HG03469 (cell line): Measurements from ENCODE around the gene IL17RE.
A peak's percentile ranks its signal among the peaks of the same experiment; 100 is the strongest.
"Not testable (repeated sequence)": the region's sequence is repeated elsewhere in the genome, so short reads cannot be mapped to it uniquely, and the experiment has no call there.

Experiments
- ATAC-seq: cut with Tn5 transposase; IDR thresholded peaks from one replicate; pipeline ENCODE4 v1.9.1; 2021; ENCODE audit warnings: mild to moderate bottlenecking, moderate library complexity, moderate number of reproducible peaks; ENCODE audit not compliant: unreplicated experiment

The IL17RE gene

DNA sequence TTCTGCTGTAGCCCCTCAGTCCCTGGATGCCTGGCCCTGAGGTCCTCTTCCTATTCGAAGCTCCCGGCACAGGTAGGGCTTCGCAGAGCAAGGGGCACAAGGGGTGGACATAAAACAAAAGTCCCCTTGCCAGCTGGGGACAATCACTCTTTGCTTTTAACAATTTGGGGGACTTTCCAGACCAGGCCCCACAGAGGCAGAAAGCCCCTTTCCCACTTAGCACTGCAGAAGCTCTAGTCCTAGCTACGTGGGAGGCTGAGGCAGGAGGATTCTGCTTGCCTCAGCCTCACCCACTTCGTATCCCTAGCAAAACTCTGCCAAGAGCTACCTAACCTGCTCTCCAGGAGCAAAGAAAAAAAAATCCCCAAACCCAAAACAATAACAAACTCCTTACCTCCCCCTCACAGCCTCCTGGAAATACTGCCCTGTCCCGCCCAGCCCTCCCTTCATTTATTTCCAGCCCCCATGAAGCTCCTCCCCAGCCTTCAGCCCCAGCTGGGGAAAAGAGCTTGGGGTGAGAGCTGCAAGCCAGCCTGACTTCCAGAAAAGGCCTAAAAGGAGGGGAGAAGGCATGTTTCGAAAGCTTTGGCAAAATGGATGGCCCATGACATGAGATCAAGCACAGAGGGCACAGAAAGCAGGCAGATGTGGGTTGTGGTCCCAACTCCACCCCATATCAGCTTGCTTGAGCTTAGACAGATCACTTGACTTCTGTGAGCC, 22.7 kb upstream of the IL17RE start, which contains the start of gene CIDEC:
CIDEC (minus strand) TSS at position 424 of the 720 bp plus-strand sequence. CDS start 1,767 bp downstream, outside the sequence.
- no peak for ATAC-seq

DNA sequence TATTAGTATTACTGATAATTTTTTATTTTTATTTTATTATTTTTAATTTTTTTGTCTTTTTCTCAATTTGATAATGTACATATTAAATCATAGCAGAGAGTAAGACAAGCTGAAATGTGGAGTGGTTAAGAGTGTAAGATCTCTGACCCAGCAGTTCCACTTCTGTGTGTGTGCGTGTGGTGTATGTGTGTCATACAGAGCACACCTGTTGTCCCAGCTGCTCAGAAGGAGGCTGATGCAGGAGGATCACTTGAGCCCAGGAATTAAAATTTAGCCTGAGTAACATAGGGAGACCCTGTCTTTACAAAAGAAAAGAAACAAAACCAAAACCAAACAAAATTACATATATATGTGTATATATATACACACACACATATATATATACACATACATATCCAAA, 21.2 kb upstream of the IL17RE start:
- ATAC-seq, result no peak

DNA sequence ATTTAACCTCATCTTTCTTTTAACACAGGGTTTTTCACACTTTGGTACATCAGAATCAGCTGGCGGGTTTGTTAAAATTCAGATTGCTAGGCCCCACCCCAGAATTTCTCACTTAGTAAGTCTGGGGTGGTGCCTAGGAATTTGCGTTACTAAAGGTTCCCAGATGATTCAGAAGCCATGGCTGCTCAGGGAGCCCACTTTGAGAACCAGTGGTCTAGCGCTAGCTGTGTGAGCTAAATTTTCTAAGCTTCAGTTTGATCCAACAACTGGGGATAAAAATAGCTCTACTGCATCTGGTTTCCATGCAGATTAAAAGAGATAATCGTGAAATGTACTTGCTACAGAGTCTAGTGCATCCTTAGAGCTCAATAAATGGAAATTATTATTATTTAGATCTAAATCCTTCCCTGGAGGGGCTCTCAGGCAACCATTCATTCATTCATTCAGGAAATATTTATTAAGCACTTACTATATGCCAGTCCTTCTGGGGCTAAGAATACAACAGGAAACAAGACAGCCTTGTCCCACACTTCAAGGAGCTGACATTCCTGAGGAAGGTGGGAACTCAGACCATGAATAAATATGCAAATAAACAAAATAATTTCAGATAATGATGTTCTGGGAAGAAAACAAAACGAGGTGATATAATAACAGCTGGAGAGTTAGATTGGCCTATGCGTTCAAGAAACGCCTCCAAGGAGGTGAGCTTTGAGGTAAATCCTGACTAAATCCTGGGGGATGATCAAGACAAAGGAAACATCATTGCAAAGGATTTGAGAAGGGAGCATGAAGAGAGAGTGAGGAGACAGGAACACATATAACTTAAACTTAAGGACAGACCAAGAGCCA, 18.7 kb upstream of the IL17RE start:
- ATAC-seq, result no peak

DNA sequence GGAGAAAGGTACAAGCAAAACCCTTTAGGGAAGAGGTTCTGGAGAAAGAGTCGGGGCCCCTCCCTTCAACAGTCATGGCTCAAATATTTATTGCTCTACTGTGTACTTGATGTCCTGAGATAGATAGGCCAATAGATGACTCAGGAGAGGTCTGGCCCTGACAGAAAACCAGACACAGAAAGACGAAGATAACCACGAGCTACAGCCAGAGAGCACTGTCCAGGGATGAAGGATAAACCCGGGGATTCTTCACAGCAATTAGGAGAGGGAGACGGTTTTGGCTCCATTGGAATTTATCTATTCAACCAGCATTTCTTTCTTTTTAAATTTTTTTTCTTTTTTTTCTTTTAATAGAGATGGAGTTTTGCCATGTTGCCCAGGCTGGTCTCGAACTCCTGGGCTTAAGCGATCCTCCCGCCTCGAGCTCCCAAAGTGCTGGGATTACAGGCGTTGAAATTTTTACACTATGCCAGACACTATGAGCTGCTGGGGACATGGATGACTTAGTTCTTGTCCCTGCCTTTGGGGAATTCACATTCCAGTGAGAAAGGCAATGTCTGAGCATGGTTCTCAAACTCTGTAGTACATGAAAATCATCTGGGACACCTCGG, 18.0 kb upstream of the IL17RE start:
- no peak for ATAC-seq

DNA sequence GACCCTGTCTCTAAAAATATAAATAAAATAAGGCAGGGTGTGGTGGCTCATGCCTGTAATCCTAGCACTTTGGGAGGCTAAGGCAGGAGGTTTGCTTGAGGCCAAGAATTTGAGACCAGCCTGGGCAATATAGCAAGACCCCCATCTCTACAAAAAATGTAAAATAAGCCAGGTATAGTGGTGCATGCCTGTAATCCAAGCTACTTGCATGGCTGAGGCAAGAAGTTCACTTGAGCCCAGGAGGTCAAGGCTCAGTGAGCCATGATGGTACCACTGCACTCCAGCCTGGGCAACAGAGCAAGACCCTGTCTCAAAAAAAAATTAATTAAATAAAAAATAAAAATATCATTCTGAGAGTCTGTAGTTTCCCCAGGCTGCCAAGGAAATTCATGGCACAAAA, 16.3 kb upstream of the IL17RE start:
- no peak for ATAC-seq

DNA sequence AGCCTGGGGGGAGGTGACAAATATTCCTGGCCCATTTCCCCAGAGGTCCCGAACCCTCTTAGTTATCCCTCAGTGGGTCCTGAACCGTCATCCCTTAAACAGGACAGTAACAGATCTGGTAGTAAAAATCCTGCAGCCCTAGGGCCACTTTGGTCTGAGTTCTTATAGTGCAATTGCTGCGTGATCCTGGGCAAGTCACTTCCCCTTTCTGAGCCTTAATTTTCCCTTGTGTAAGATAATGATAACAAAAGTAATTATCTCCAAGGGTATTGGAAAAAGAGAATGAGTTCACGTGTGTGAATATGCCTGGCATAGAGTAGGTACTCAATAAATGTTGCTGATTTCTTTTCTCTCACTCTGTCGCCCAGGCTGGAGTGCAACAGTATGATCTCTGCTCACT, 15.2 kb upstream of the IL17RE start:
- ATAC-seq, result no peak

DNA sequence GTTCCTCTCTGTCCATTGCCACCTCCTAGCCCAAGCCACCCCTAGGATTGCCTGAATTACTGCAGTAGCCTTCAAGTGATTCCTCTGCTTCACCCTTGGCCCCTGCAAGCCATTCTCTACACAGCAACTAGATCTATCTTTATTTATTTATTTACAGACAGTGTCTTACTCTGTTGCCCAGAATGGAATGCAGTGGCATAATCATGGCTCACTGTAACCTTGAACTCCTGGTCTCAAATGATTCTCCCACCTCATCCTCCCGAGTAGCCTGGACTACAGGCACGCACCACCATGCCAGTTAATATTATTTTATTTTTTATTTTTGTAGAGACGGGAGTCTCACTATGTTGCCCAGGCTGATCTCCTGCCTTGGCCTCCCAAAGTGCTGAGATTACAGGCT, 14.1 kb upstream of the IL17RE start:
- no peak for ATAC-seq

DNA sequence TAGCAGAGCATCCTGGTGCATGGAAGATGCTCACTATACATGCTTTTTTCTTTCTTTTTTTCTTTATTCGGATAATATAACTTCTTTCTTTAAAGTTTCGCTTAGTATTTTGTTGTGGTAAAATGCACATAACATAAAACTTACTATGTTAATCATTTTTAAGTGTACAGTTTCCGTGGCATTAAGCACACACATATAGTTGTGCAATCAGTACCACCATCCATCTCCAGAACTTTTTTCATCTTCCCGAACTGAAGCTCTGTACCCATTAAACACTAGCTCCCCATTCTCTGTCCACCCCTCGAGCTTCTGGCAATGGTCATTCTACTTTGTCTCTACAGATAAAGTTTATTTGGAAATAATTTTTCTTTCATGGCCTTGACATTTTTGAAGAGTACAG, 13.2 kb upstream of the IL17RE start:
- ATAC-seq, result no peak

DNA sequence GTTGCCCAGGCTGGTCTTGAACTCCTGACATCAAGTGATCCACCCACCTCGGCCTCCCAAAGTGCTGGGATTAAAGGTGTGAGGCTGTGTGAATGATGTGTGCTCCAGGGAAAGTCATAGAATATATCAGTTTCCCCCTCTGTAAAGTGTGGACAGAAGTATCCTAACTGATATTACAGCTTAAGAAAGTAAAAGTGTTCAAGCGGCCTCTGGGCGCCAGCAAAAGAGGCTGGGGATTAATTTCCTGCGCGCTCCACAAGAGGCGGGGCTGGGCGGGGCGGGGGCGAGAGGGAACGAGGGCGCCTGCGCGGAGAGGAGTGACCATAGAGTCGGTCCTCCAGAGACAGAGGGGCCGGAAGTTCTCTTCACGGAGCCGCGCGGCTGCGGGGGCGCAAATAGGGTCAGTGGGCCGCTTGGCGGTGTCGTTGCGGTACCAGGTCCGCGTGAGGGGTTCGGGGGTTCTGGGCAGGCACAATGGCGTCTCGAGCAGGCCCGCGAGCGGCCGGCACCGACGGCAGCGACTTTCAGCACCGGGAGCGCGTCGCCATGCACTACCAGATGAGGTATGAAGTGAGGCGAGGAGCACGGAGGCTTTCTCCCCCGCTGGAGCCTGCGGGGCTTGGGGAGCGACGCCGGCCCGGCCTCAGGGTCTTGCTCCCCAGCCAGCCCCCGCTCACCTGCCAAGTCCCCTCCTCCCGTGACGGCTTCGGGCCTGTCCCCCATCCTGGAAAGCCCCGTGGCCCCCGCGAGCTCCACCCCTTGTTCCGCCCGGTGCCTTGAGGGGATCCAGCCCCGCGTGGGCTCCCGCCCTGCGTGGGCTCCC, 12.2 kb upstream of the IL17RE start, which contains the start of gene JAGN1:
JAGN1 (plus strand) TSS at position 362 of the 823 bp plus-strand sequence; CDS start at position 475, 113 bp downstream.
- peak; percentile 54 for ATAC-seq

DNA sequence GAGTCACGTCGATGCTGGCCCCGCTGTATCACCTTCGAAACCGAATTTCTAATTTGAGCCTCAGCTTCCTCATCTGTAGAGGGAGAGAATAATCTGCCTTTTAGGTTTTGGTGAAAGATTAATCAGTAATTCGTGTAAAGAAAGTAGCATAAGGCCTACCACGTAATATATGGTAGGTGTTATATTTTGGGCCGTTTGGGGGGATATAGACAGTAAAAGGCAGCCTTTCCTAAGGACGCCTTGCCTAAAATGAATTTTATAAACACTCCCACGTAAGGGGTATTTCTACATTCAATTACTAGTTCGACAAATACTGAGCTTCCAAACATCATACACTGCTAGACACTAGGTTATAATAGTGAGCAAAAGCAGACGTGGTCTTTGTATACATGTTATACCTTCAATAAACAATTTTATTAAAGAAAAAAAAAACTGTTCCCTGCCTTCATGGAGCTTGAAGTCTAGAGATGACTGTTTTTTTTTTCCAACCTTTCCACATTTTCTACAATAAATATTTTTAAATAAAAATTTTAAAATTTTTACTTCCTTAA, 11.5 kb upstream of the IL17RE start:
- no peak for ATAC-seq

DNA sequence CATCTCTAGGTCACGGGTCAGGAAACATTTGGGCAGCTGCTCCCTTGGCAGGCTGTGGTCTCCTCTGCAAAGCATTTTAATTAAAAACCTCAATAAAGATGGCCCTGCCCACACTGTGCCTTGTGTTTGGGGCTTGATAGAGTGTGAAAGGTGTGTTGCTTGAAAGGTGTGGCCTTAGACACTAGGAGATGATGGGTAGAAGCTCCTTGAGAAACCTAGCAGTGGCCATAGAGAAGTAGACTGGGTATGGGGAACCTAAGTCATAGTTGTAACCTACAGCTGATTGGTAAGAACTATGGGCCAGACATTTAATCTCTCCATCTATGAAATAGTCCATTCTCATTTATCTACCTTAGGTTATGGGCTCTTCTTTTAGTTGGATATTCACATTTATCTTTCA, 8.9 kb upstream of the IL17RE start:
- ATAC-seq, result no peak

DNA sequence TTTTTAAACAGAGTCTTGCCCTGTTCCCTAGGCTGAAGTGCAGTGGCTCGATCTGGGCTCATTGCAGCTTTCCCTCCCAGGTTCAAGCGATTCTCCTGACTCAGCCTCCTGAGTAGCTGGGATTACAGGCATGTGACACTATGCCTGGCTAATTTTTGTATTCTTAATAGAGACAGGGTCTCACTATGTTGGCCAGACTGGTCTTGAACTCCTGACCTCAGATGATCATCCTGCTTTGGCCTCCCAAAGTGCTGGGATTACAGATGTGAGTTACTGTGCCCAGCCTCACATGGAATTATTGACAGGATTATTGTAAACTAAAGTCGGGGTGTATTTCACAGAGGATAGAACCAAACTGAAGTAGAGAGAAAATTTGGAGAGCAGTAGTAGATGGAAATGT, 6.9 kb upstream of the IL17RE start:
- ATAC-seq, result not testable (repeated sequence)

DNA sequence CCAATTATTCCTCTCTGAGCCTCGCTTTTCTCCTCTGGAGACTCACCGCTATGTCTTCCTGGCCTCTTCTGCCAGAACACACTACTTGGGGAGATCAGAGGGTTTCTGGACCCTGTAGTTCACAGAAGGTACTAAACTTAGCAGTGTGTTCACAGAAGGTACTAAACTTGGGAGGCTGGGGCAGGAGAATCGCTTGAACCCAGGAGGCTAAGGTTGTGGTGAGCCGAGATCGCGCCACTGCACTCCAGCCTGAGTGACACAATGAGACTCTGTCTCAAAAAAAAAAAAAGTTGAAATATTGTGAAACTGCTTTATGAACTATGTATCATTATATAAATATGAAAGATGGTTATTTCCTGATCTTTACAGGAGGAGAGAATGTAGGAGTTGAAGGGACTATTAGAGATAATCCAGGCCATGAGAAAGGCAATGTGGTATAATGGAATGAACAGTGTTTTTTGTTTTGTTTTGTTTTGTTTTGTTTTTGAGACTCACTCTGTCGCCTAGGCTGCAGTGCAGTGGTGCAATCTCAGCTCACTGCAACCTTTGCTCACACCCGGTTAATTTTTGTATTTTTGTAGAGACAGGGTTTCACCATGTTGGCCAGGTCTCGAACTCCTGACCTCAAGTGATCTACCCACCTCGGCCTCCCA, 5.8 kb upstream of the IL17RE start:
- not testable (repeated sequence) for ATAC-seq

DNA sequence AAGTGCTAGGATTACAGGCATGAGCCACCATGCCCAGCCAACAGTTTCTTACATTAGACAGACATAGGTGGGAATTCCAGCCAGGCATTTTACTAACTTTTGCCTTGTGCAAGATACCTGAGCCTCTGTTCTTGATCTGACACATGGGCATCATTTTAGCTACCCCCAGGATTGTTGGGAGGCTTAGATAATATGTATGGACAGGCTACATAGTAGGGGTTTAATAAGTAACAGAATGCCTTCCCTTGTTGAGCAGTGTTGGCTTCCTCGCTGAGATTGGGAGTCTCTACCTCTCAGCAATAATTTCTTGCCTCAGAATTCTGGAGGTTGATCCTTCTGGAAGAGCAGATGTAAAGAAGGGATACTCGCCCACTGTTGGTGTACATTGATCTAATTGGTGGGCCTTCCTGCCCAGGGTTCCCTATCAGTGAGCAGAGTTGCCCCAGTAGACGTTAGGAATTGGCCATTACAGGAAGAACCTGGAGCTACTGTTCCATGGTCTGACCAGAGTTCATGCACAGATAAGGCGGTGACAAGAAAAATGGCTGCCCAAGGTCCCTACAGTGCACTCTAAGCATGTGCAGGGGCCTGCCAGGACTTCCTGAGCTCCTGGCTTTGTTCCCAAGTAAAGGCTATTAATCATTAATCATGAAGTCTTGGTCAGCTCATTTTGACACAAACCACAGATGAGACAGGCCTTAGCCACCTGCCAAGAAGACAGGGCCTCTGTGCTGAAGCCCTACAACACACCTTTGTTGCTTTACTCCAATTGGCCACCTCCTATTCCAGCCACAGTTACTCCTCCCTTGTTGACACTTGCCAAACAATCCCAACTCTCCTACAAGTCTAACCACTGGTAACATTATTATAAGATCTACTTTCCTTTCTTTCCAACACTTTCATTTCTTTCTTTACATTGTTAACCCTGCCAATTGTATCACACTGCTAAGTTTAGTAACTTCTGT, 5.0 kb upstream of the IL17RE start:
- no peak for ATAC-seq

DNA sequence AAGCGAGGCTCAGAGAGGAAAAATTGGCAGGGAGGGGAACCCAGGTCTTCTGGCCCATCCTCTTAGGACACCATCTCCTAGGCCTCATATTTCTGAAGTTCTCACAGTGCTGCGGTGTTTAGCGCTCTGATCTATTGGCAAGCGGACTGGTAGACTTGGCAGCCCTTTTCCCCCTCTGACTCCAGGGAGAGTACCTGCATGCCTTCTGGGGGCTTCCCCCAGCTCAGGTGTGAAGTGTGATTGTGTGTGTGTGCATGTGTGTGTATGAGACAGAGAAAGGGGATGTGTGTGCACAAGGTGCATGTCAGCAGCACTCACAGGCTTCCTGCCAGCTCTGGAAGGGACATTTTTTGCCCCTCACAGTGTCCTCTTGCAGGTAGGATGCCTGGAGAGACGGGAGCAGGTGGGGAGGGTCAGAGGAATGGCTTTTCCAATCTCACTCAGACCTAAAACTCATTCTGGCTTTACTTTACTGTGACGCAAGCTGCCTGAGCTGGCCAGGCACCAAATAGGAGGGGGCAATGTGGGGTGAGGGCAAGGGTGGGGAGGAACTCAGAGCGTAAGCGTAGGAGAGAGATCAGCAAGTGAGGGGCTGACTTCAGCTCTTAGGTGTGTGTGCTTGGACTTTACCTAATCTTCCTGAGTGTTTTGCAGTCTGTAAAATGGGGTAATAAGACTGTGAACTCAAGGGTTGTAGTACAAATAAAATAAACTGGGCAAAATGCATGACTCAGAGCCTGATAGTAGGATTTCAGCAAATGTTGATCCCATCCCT, 4.0 kb upstream of the IL17RE start:
- no peak for ATAC-seq

DNA sequence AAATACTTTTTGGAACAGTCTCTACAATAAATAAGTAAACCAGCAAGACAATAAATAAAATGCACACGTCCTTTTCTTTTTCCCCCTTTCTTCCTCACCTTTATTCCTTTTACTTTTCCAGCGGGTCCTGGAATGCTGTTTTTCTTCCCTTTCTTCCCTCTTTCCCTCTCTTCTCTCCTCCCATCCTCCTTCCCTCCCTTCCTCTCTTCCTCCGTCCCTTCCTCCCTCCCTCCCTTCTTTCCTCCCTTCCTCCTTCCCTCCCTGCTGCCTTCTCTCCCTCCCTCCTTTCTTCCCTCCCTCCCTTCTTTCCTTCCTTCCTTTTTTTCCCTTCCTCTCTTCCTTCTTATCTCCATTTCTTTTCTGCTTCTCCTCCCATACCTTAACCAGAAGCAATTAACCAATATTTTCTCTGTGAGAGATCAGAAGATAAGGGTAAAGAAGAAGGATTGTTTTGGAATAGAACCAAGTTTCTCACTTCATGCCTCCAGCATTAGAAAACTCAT, 3.3 kb upstream of the IL17RE start:
- no peak for ATAC-seq

DNA sequence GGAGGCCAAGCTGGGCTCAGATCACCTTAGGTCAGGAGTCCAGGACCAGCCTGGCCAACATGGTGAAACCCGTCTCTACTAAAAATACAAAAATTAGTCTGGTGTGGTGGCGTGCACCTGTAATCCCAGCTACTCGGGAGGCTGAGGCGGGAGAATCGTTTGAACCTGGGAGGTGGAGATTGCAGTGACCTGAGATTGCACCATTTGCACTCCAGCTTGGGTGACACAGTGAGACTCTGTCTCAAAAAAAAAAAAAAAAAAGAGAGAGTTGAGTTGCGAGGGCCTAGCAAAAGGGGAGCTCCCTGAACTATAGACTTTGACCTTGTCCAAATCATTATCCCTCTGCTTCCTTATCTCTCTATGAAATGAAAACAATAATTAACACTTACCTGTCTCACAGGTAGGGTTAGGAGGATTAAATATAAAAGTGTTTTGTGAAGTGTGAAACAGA, 1.7 kb upstream of the IL17RE start:
- ATAC-seq, result not testable (repeated sequence)

DNA sequence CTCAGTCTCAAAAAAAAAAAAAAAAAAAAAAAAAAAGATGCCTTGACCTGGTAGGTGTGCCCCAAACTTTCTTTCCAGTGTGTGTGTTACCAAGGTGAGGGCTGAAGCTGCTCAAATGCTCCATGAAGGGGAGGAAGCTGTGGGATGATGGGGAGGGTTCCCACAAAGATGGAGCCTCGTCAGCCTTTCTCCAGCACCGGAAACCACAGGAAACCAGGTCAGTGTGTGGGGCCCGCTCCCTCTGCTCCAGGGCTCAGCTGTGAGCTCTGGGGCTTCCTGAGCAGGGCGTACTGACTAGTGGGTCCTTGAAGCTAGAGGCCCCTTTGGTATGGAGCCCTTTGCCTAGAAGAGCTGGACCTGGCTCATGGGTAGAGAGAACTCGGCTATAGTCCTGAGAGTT, 681 bp upstream of the IL17RE start:
- no peak for ATAC-seq
